ENCODE measurements around the gene TFAP2A. TPM values are rescaled to one million over a fixed set of nuclear protein-coding genes. Genes with fewer than 3 reads are reported as not detected.

TFAP2A gene
- total RNA-seq, 1 donor from 2014 or later: not detected

DNA sequence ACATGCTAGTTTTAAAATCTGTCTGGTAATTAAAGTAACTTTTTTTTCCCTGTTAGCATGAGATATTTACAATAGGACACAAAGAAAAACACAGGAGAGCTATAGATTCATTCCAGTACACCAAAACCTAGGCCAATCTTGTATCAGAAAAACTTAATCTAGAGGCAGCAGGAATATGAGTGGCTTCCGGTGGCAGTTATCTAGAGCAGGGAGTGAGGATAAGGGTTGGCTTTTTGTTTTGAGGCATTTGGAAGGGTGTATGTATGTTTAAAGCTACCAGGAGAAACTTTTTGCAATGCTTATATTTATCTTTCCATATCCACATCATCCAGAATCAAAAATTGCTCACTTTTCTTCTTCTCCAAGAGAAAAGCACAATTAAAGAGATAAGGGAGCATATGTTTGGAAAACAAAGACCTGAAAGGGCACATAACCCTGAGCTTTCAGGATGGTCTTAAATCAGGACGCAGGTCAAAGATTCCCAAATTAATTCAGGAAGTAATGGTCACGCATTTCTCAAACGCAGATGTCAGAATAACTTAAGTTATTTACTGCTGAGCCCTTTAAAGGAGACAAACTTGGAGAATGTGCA is 13.1 kb downstream of the TFAP2A start:
- Histone ChIP-seq H3K9ac (ENCODE audit: low read depth in 1 of 3, low read length in 3 of 3) (no peak overlapping the region), H3K27ac (ENCODE audit: low read depth, low read length) (no peak overlapping the region), H3K4me3 (ENCODE audit: low read length in 3 of 3) (no peak overlapping the region), H3K9me3 (ENCODE audit: control insufficient read depth in 3 of 3, low read length in 3 of 3) (no peaks in the 10 kb centered on the region), H3K27me3 (ENCODE audit: control insufficient read depth in 3 of 3, insufficient read depth in 3 of 3, low read length in 3 of 3) (peaks cover 49 to 61% (median 51%) of the 10 kb centered on the region in 3 donors), H3K4me1 (ENCODE audit: control insufficient read depth in 3 of 3, insufficient read depth in 3 of 3, low read length in 3 of 3) (peaks cover 9 to 15% (median 9%) of the 10 kb centered on the region in 3 donors), H3K36me3 (ENCODE audit: control insufficient read depth in 3 of 3, insufficient read depth in 3 of 3, low read length in 3 of 3) (no peaks in the 10 kb centered on the region)

- Histone ChIP-seq H3K36me3 (ENCODE audit: control insufficient read depth in 3 of 3, insufficient read depth in 3 of 3, low read length in 3 of 3) (no peaks in the 10 kb centered on the region), H3K4me1 (ENCODE audit: control insufficient read depth in 3 of 3, insufficient read depth in 3 of 3, low read length in 3 of 3) (peaks cover 9 to 15% (median 9%) of the 10 kb centered on the region in 3 donors), H3K4me3 (ENCODE audit: low read length in 3 of 3) (no peak overlapping the region), H3K9me3 (ENCODE audit: control insufficient read depth in 3 of 3, low read length in 3 of 3) (no peaks in the 10 kb centered on the region), H3K9ac (ENCODE audit: low read depth in 1 of 3, low read length in 3 of 3) (no peak overlapping the region), H3K27me3 (ENCODE audit: control insufficient read depth in 3 of 3, insufficient read depth in 3 of 3, low read length in 3 of 3) (peaks cover 50 to 62% (median 55%) of the 10 kb centered on the region in 3 donors), H3K27ac (ENCODE audit: low read depth, low read length) (no peak overlapping the region)
These were observed 13.8 kb downstream of the TFAP2A start for GRCh38 chr6:10401004-10401536.

GRCh38 chr6:10400330-10400729 is 14.5 kb downstream of the TFAP2A start:
- Histone ChIP-seq H3K27ac (ENCODE audit: low read depth, low read length) (no peak overlapping the region), H3K9me3 (ENCODE audit: control insufficient read depth in 3 of 3, low read length in 3 of 3) (no peaks in the 10 kb centered on the region), H3K9ac (ENCODE audit: low read depth in 1 of 3, low read length in 3 of 3) (no peak overlapping the region), H3K36me3 (ENCODE audit: control insufficient read depth in 3 of 3, insufficient read depth in 3 of 3, low read length in 3 of 3) (no peaks in the 10 kb centered on the region), H3K27me3 (ENCODE audit: control insufficient read depth in 3 of 3, insufficient read depth in 3 of 3, low read length in 3 of 3) (peaks cover 57 to 68% (median 62%) of the 10 kb centered on the region in 3 donors), H3K4me1 (ENCODE audit: control insufficient read depth in 3 of 3, insufficient read depth in 3 of 3, low read length in 3 of 3) (peaks cover 9 to 15% (median 9%) of the 10 kb centered on the region in 3 donors), H3K4me3 (ENCODE audit: low read length in 3 of 3) (no peak overlapping the region)

DNA sequence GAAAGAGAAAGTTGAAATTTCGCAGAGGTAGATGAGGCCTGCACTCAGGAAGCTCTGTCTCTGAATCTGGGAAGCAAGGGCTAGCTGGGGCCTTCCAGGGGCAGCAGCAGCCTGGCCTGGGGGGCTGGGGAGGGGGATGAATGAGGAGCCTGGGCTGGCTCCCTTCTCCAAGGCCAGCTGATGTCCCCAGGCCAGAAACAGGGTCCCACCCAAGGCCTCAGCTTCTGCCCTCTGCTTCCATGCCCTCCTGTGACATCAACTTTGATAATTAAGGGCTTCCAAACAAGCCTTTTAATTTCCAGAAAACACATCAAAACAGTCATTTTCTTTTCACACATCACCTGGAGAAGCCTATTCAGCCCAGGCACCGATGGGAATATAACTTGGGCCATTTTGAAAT is 15.4 kb downstream of the TFAP2A start:
- Histone ChIP-seq H3K27ac (ENCODE audit: low read depth, low read length) (no peak overlapping the region), H3K36me3 (ENCODE audit: control insufficient read depth in 3 of 3, insufficient read depth in 3 of 3, low read length in 3 of 3) (no peaks in the 10 kb centered on the region), H3K4me1 (ENCODE audit: control insufficient read depth in 3 of 3, insufficient read depth in 3 of 3, low read length in 3 of 3) (peaks cover 7 to 10% (median 9%) of the 10 kb centered on the region in 3 donors), H3K9me3 (ENCODE audit: control insufficient read depth in 3 of 3, low read length in 3 of 3) (no peaks in the 10 kb centered on the region), H3K9ac (ENCODE audit: low read depth in 1 of 3, low read length in 3 of 3) (no peak overlapping the region), H3K4me3 (ENCODE audit: low read length in 3 of 3) (no peak overlapping the region), H3K27me3 (ENCODE audit: control insufficient read depth in 3 of 3, insufficient read depth in 3 of 3, low read length in 3 of 3) (peaks cover 60 to 68% (median 64%) of the 10 kb centered on the region in 3 donors)

GRCh38 chr6:10398446-10399218 is 16.2 kb downstream of the TFAP2A start:
- Histone ChIP-seq H3K9ac (ENCODE audit: low read depth in 1 of 3, low read length in 3 of 3) (no peak overlapping the region), H3K9me3 (ENCODE audit: control insufficient read depth in 3 of 3, low read length in 3 of 3) (no peaks in the 10 kb centered on the region), H3K4me3 (ENCODE audit: low read length in 3 of 3) (no peak overlapping the region), H3K36me3 (ENCODE audit: control insufficient read depth in 3 of 3, insufficient read depth in 3 of 3, low read length in 3 of 3) (no peaks in the 10 kb centered on the region), H3K27me3 (ENCODE audit: control insufficient read depth in 3 of 3, insufficient read depth in 3 of 3, low read length in 3 of 3) (peaks cover 63 to 76% (median 66%) of the 10 kb centered on the region in 3 donors), H3K4me1 (ENCODE audit: control insufficient read depth in 3 of 3, insufficient read depth in 3 of 3, low read length in 3 of 3) (peaks cover 3 to 5% (median 5%) of the 10 kb centered on the region in 3 donors), H3K27ac (ENCODE audit: low read depth, low read length) (no peak overlapping the region)

DNA sequence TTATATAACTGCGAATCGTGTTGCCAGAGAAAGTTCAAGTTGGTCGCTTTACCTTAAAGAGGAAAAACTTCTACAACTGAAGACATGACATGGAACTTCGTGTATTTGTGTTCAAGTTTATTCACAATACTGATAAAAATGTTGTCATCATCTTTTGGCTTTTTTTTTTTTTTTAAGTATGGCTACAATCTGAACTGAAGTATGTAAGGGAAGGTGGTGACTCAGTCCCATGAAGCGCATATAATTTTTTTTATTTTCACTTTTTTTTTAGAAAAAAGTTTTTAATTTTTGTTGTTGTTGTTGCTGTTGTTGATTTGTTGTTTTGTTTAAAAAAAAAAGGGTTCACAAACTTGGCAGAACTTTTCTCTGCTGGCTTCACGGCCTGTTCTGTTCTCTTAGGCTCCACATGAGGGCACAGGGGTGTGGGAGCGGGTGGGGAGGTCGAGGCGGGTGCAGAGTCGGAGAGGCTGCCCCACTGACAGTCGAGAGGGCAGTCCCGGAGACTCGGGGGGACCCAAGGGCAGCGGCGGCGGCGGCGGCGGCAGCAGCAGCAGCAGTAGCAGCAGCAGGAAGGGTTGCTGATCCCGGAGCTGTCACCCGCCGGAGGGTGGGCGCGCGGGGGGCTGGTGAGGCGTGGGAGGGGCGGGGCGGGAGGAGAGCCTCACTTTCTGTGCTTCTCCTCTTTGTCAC is 17.0 kb downstream of the TFAP2A start:
- Histone ChIP-seq H3K4me3 (ENCODE audit: low read length in 3 of 3) (no peak overlapping the region), H3K27ac (ENCODE audit: low read depth, low read length) (no peak overlapping the region), H3K4me1 (ENCODE audit: control insufficient read depth in 3 of 3, insufficient read depth in 3 of 3, low read length in 3 of 3) (no peaks in the 10 kb centered on the region), H3K9ac (ENCODE audit: low read depth in 1 of 3, low read length in 3 of 3) (no peak overlapping the region), H3K36me3 (ENCODE audit: control insufficient read depth in 3 of 3, insufficient read depth in 3 of 3, low read length in 3 of 3) (no peaks in the 10 kb centered on the region), H3K9me3 (ENCODE audit: control insufficient read depth in 3 of 3, low read length in 3 of 3) (no peaks in the 10 kb centered on the region), H3K27me3 (ENCODE audit: control insufficient read depth in 3 of 3, insufficient read depth in 3 of 3, low read length in 3 of 3) (peaks cover 66 to 84% (median 68%) of the 10 kb centered on the region in 3 donors)

- H3K36me3 ChIP-seq (ENCODE audit: control insufficient read depth in 3 of 3, insufficient read depth in 3 of 3, low read length in 3 of 3): no peaks in the 10 kb centered on the region
- H3K4me3 ChIP-seq (ENCODE audit: low read length in 3 of 3): no peak overlapping the region
- H3K9me3 ChIP-seq (ENCODE audit: control insufficient read depth in 3 of 3, low read length in 3 of 3): no peaks in the 10 kb centered on the region
- H3K27ac ChIP-seq (ENCODE audit: low read depth, low read length): no peak overlapping the region
- peaks cover 67 to 85% (median 76%) of the 10 kb centered on the region in 3 donors for H3K27me3 ChIP-seq (ENCODE audit: control insufficient read depth in 3 of 3, insufficient read depth in 3 of 3, low read length in 3 of 3)
- no peaks in the 10 kb centered on the region for H3K4me1 ChIP-seq (ENCODE audit: control insufficient read depth in 3 of 3, insufficient read depth in 3 of 3, low read length in 3 of 3)
- H3K9ac ChIP-seq (ENCODE audit: low read depth in 1 of 3, low read length in 3 of 3): no peak overlapping the region
These were observed 18.1 kb downstream of the TFAP2A start for GRCh38 chr6:10396785-10397184.

- Histone ChIP-seq H3K4me3 (ENCODE audit: low read length in 3 of 3) (no peak overlapping the region), H3K36me3 (ENCODE audit: control insufficient read depth in 3 of 3, insufficient read depth in 3 of 3, low read length in 3 of 3) (no peaks in the 10 kb centered on the region), H3K27me3 (ENCODE audit: control insufficient read depth in 3 of 3, insufficient read depth in 3 of 3, low read length in 3 of 3) (peaks cover 71 to 87% (median 77%) of the 10 kb centered on the region in 3 donors), H3K4me1 (ENCODE audit: control insufficient read depth in 3 of 3, insufficient read depth in 3 of 3, low read length in 3 of 3) (no peaks in the 10 kb centered on the region), H3K9ac (ENCODE audit: low read depth in 1 of 3, low read length in 3 of 3) (no peak overlapping the region), H3K9me3 (ENCODE audit: control insufficient read depth in 3 of 3, low read length in 3 of 3) (no peaks in the 10 kb centered on the region), H3K27ac (ENCODE audit: low read depth, low read length) (no peak overlapping the region)
These were observed 18.9 kb downstream of the TFAP2A start for GRCh38 chr6:10395704-10396546.

DNA sequence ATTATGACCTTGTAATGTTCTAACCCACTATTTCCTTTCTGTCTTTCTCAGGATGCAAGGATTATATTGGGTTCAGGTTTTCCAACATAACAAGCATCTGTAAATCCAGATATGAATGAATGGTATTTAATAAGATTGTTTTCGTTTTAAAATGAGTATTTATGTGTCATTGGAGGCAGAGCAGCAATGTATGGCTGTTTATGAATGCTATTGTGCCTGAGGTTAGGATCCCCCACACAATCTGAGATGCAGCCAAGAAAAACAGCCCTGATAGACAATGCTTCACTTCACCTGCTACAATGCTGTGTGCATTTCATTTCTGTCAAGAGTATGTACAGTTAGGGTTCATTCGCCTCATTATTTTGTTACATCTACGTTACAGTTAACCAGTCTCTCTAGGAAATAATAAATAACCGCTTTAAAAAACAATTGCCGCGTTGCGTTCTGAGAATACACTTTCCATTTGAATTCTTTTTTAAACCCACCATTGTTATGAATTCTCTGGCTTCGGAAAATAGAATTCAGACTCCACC is 19.6 kb downstream of the TFAP2A start:
- H3K4me1 ChIP-seq (ENCODE audit: control insufficient read depth in 3 of 3, insufficient read depth in 3 of 3, low read length in 3 of 3): no peaks in the 10 kb centered on the region

More for the DNA sequence above, 19.6 kb downstream of the TFAP2A start:
- Histone ChIP-seq H3K36me3 (ENCODE audit: control insufficient read depth in 3 of 3, insufficient read depth in 3 of 3, low read length in 3 of 3) (no peaks in the 10 kb centered on the region), H3K27ac (ENCODE audit: low read depth, low read length) (no peak overlapping the region), H3K4me3 (ENCODE audit: low read length in 3 of 3) (no peak overlapping the region), H3K27me3 (ENCODE audit: control insufficient read depth in 3 of 3, insufficient read depth in 3 of 3, low read length in 3 of 3) (peaks cover 71 to 87% (median 78%) of the 10 kb centered on the region in 3 donors), H3K9me3 (ENCODE audit: control insufficient read depth in 3 of 3, low read length in 3 of 3) (no peaks in the 10 kb centered on the region), H3K9ac (ENCODE audit: low read depth in 1 of 3, low read length in 3 of 3) (no peak overlapping the region)
